H1 (cell line): ENCODE data around the gene TRIM29. TPM values are rescaled to one million over a fixed set of nuclear protein-coding genes. Genes with fewer than 3 reads are reported as not detected.
A peak's percentile ranks its signal among the peaks of the same experiment; 100 is the strongest.

ENCODE experiments used
- CTCF ChIA-PET: fragments of 300-600 bp; sonication (Branson Sonifier 250); formaldehyde crosslinking; loops from one replicate; lab custom pipeline; 2021; ENCODE audit not compliant: partially characterized antibody; lab: Charles Lee
- POLR2A ChIA-PET: fragments of 300-600 bp; sonication (Branson Sonifier 250); formaldehyde crosslinking; loops from one replicate; lab custom pipeline; 2021; ENCODE audit warnings: inconsistent platforms; ENCODE audit not compliant: partially characterized antibody; lab: Charles Lee
- DNase-seq, 2 experiments: peaks; one replicate each; pipeline versions ENCODE4 v3.0.0 to v3.0.0-alpha.2; 2010 to 2022; ENCODE audit warnings: low spot score in 2 of 2, low read depth in 1 of 2, mixed read lengths in 1 of 2
- FAIRE-seq: peaks from 2 replicates; lab custom pipeline; 2011; peaks lifted over from hg19 to GRCh38; lab: Jason Lieb, UNC
- H2AFZ ChIP-seq: 2 replicates; pipeline ENCODE4 v1.8.1; 2012; ENCODE audit warnings: low read length, inconsistent platforms
- H2AK5ac ChIP-seq: 2 replicates; pipeline ENCODE4 v1.6.1; 2013; ENCODE audit warnings: low read depth, low read length
- H2BK120ac ChIP-seq: replicated peaks from 2 replicates; pipeline ENCODE3; 2013; ENCODE audit warnings: low read depth, low read length, inconsistent platforms
- H2BK12ac ChIP-seq: 2 replicates; pipeline ENCODE4 v1.6.1; 2013; ENCODE audit warnings: low read depth, low read length
- H2BK15ac ChIP-seq: 2 replicates; pipeline ENCODE4 v1.6.1; 2013; ENCODE audit warnings: low read length
- H2BK20ac ChIP-seq: 2 replicates; pipeline ENCODE4 v1.6.1; 2013; ENCODE audit warnings: low read length
- H2BK5ac ChIP-seq: 2 replicates; pipeline ENCODE4 v1.6.1; 2013; ENCODE audit warnings: low read depth, low read length
- H3K14ac ChIP-seq: 2 replicates; pipeline ENCODE4 v1.6.1; 2013; ENCODE audit warnings: inconsistent platforms; ENCODE audit not compliant: insufficient read length
- H3K18ac ChIP-seq: 2 replicates; pipeline ENCODE4 v1.6.1; 2013; ENCODE audit warnings: low read length; ENCODE audit errors: extremely low read depth
- H3K23ac ChIP-seq: 2 replicates; pipeline ENCODE4 v1.6.1; 2013; ENCODE audit warnings: inconsistent platforms; ENCODE audit not compliant: insufficient read length
- H3K23me2 ChIP-seq: 2 replicates; pipeline ENCODE4 v1.6.1; 2013; ENCODE audit warnings: low read depth, low read length
- H3K27ac ChIP-seq: 2 replicates; pipeline ENCODE4 v1.6.1; 2011; ENCODE audit warnings: low read depth, low read length, inconsistent platforms
- H3K27me3 ChIP-seq, 4 experiments: replicated peaks in 1 of 4; 1 replicate in 1 of 4; 2 replicates in 3 of 4; pipeline versions ENCODE4 v1.6.1 to v1.8.1; 2011 to 2013; ENCODE audit warnings: low read length in 3 of 4, mild to moderate bottlenecking in 3 of 4, inconsistent platforms in 2 of 4, mixed read lengths in 2 of 4, moderate library complexity in 1 of 4; ENCODE audit not compliant: control insufficient read depth in 3 of 4, insufficient read depth in 3 of 4; ENCODE audit errors: extremely low read depth in 1 of 4
- H3K36me3 ChIP-seq, 4 experiments: 2 replicates each; pipeline versions ENCODE4 v1.6.1 to v1.8.1; 2011 to 2013; ENCODE audit warnings: mild to moderate bottlenecking in 4 of 4, low read length in 3 of 4, moderate library complexity in 2 of 4, control low read depth in 1 of 4, inconsistent platforms in 1 of 4; ENCODE audit not compliant: insufficient read depth in 4 of 4, control insufficient read depth in 2 of 4
- H3K4ac ChIP-seq: replicated peaks from 2 replicates; pipeline ENCODE3; 2013; ENCODE audit warnings: low read length, low read depth, mixed read lengths, inconsistent platforms; ENCODE audit not compliant: insufficient read length
- H3K4me1 ChIP-seq, 4 experiments: replicated peaks in 1 of 4; 1 replicate in 1 of 4; 2 replicates in 3 of 4; pipeline versions ENCODE4 v1.6.1 to v1.8.1; 2011 to 2013; ENCODE audit warnings: low read length in 3 of 4, inconsistent platforms in 2 of 4, mixed read lengths in 1 of 4; ENCODE audit not compliant: insufficient read depth in 4 of 4, control insufficient read depth in 3 of 4
- H3K4me2 ChIP-seq, 2 experiments: 2 replicates each; pipeline versions ENCODE4 v1.6.1 to v1.8.1; 2011 to 2013; ENCODE audit warnings: low read depth in 2 of 2, low read length in 2 of 2, control low read depth in 1 of 2, inconsistent platforms in 1 of 2, mild to moderate bottlenecking in 1 of 2; ENCODE audit not compliant: insufficient read depth in 1 of 2
- H3K4me3 ChIP-seq, 4 experiments: fragments of 200-600, 300-600 bp in 1 of 4; sonication (generic), shearing (Covaris generic), sonication (Bioruptor Twin) in 1 of 4; 2 replicates each; pipeline versions ENCODE4 v1.5.1 to v1.8.1; 2011 to 2016; ENCODE audit warnings: low read length in 4 of 4, low read depth in 3 of 4, control low read depth in 2 of 4, inconsistent platforms in 2 of 4, mild to moderate bottlenecking in 2 of 4, mixed read lengths in 1 of 4, moderate library complexity in 1 of 4; ENCODE audit not compliant: insufficient read depth in 2 of 4; ENCODE audit errors: extremely low read depth in 1 of 4
- H3K56ac ChIP-seq: replicated peaks from 2 replicates; pipeline ENCODE3; 2013; ENCODE audit warnings: low read depth, mild to moderate bottlenecking, mixed read lengths, low read length, inconsistent platforms; ENCODE audit not compliant: insufficient read length
- H3K79me1 ChIP-seq: 2 replicates; pipeline ENCODE4 v1.6.1; 2013; ENCODE audit warnings: low read depth, low read length, control low read depth
- H3K79me2 ChIP-seq, 2 experiments: 2 replicates each; pipeline versions ENCODE4 v1.6.1 to v1.8.1; 2012 to 2013; ENCODE audit warnings: low read length in 2 of 2, mild to moderate bottlenecking in 2 of 2, inconsistent platforms in 1 of 2; ENCODE audit not compliant: insufficient read depth in 2 of 2, control insufficient read depth in 1 of 2
- H3K9ac ChIP-seq, 4 experiments: replicated peaks in 1 of 4; 1 replicate in 1 of 4; 2 replicates in 3 of 4; pipeline versions ENCODE4 v1.6.1 to v1.8.1; 2011 to 2013; ENCODE audit warnings: low read depth in 3 of 4, low read length in 3 of 4, control low read depth in 2 of 4, mild to moderate bottlenecking in 2 of 4, moderate library complexity in 2 of 4, inconsistent platforms in 1 of 4; ENCODE audit errors: extremely low read depth in 1 of 4
- H3K9me3 ChIP-seq, 2 experiments: 2 replicates each; pipeline versions ENCODE4 v1.6.1 to v1.8.1; 2012 to 2013; ENCODE audit warnings: mild to moderate bottlenecking in 2 of 2, moderate library complexity in 2 of 2, control low read depth in 1 of 2, inconsistent platforms in 1 of 2, low read depth in 1 of 2, low read length in 1 of 2, mixed read lengths in 1 of 2; ENCODE audit not compliant: insufficient read depth in 2 of 2
- H4K20me1 ChIP-seq, 2 experiments: replicated peaks in 1 of 2; 2 replicates each; pipeline versions ENCODE3 to v1.8.1; 2011 to 2013; ENCODE audit warnings: inconsistent platforms in 2 of 2, low read length in 2 of 2, mild to moderate bottlenecking in 1 of 2; ENCODE audit not compliant: insufficient read depth in 2 of 2, control insufficient read depth in 1 of 2
- H4K5ac ChIP-seq: 2 replicates; pipeline ENCODE4 v1.6.1; 2013; ENCODE audit warnings: low read length, low read depth, mixed read lengths, inconsistent platforms; ENCODE audit not compliant: insufficient read length
- H4K8ac ChIP-seq: 2 replicates; pipeline ENCODE4 v1.8.0; 2013; ENCODE audit warnings: mild to moderate bottlenecking, moderate library complexity, low read length, inconsistent platforms; ENCODE audit not compliant: insufficient read depth; ENCODE audit errors: extremely low read depth
- H4K91ac ChIP-seq: replicated peaks from 2 replicates; pipeline ENCODE3; 2013; ENCODE audit warnings: low read length, mixed read lengths, inconsistent platforms; ENCODE audit not compliant: insufficient read length
- CBX8 ChIP-seq: fragments of 300-800, 300-1000 bp; sonication (generic); IDR thresholded peaks from 2 replicates; pipeline ENCODE4 v1.7.1; 2016; ENCODE audit warnings: low read depth, low read length, borderline replicate concordance
- EGR1 ChIP-seq: IDR thresholded peaks from 2 replicates; pipeline ENCODE4 v1.6.1; 2011; ENCODE audit warnings: low read depth, low read length, borderline replicate concordance
- EZH2 ChIP-seq: fragments of 200-600 bp; sonication (generic); IDR thresholded peaks from 2 replicates; pipeline ENCODE4 v1.7.1; 2012; ENCODE audit warnings: low read depth, mild to moderate bottlenecking, moderate library complexity, low read length, inconsistent platforms; ENCODE audit not compliant: severe bottlenecking
- KDM5A ChIP-seq: fragments of 200-600 bp; IDR thresholded peaks from 2 replicates; pipeline ENCODE4 v1.7.1; 2012; ENCODE audit warnings: mild to moderate bottlenecking, low read length, inconsistent platforms, mixed read lengths
- MAX ChIP-seq: IDR thresholded peaks from 2 replicates; pipeline ENCODE4 v1.6.1; 2012; ENCODE audit warnings: inconsistent platforms
- NANOG ChIP-seq: IDR thresholded peaks from 2 replicates; pipeline ENCODE4 v1.6.1; 2011; ENCODE audit warnings: low read length, low read depth, mild to moderate bottlenecking, inconsistent platforms; ENCODE audit not compliant: insufficient read depth, poor library complexity, severe bottlenecking
- PHF8 ChIP-seq: fragments of 200-600 bp; sonication (generic); conservative IDR thresholded peaks from 2 replicates; pipeline ENCODE4 v1.7.1; 2012; ENCODE audit warnings: low read depth, mild to moderate bottlenecking, inconsistent platforms, low read length, moderate library complexity
- POLR2A ChIP-seq, 2 experiments: IDR thresholded peaks; 1 replicate in 1 of 2; 2 replicates in 1 of 2; pipeline ENCODE4 v1.6.1; 2011; ENCODE audit warnings: low read depth in 2 of 2, low read length in 2 of 2, mild to moderate bottlenecking in 2 of 2; ENCODE audit errors: control extremely low read depth in 1 of 2
- RNF2 ChIP-seq: fragments of 200-900, 300-1000 bp; sonication (generic); IDR thresholded peaks from 2 replicates; pipeline ENCODE4 v1.7.1; 2016; ENCODE audit warnings: borderline replicate concordance, low read depth, mild to moderate bottlenecking, antibody characterized with exemption, low read length; ENCODE audit not compliant: poor library complexity, severe bottlenecking; ENCODE audit errors: missing control alignments
- SRF ChIP-seq: IDR thresholded peaks from 2 replicates; pipeline ENCODE4 v1.6.1; 2011; ENCODE audit warnings: mild to moderate bottlenecking, low read depth, low read length, moderate library complexity
- WGBS, 2 experiments: shearing (Covaris generic) in 1 of 2; methylation state at CpG; one replicate each; pipeline versions ENCODE4 v1.1.6 to v1.1.7; 2013 to 2015; ENCODE audit warnings: low lambda C conversion rate in 2 of 2, mixed read lengths in 2 of 2, inconsistent platforms in 1 of 2, low coverage in 1 of 2, missing lambda C conversion rate in 1 of 2; ENCODE audit not compliant: insufficient replicate concordance in 2 of 2, insufficient coverage in 1 of 2, insufficient read length in 1 of 2; ENCODE audit errors: extremely low coverage in 1 of 2, missing lambda C conversion rate in 1 of 2; 5-methylcytosine and 5-hydroxymethylcytosine counted together
- polyA plus RNA-seq, 7 experiments: library from polyadenylated mRNA; depleted of rRNA in 3 of 7; stranded (reverse) in 5 of 7; unstranded in 2 of 7; fragments of >200 nt in 5 of 7; fragments of 200-250 nt in 2 of 7; gene quantifications; 1 replicate in 5 of 7; 2 replicates in 1 of 7; 4 replicates in 1 of 7; pipeline versions ENCODE4 v1.2.1 to v1.2.3, GENCODE V29; 2011 to 2013; ENCODE audit warnings: missing spikeins in 2 of 7, mixed read lengths in 2 of 7
- total RNA-seq: library from RNA; stranded (reverse); fragmentation: NEBNext Ultra II Directional; extraction: Animal tissue kit (Norgen Biotek cat#: 25700); gene quantifications from 2 replicates; pipeline ENCODE4 v1.2.1, GENCODE V29; 2021
- TF ChIP-seq, protein P1 (sequence below): IDR thresholded peaks from 2 replicates; pipeline ENCODE4 v1.6.1; 2012; ENCODE audit warnings: inconsistent platforms
- TF ChIP-seq, protein P2 (sequence below): IDR thresholded peaks from 2 replicates; pipeline ENCODE4 v1.6.1; 2011; ENCODE audit warnings: low read depth, mild to moderate bottlenecking, low read length; ENCODE audit not compliant: insufficient read depth

TRIM29 gene
- total and polyA plus RNA-seq, 2 of the 8 experiments (the other 6 are each of a cell fraction or from before 2014, with no cell fraction given), result 0.17 to 0.43 TPM

DNA sequence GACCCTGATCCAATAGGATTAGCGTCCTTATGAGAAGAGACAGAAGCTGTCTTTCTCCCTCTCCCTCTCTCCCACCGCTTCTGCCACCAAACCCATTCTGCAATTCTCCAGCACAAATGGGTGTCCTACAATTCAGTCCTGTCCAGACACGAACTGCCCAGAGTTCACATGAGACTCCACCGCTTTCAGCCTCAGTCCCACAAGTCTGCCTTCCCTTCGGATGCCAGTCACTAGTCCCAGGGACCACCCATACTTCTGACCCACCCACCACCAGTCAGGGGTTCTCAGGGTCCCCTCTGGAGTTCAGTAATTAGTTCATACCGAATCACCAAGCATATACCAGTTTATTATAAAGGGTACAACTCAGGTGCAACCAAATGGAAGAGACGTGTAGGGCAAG lies 73.6 kb downstream of the TRIM29 start:
- H3K56ac ChIP-seq, result no peak overlapping the region
- H3K79me2 ChIP-seq, result no peaks in the 10 kb centered on the region
- no peaks in the 10 kb centered on the region for H3K36me3 ChIP-seq
- H4K91ac ChIP-seq, result no peak overlapping the region
- ChIA-PET POLR2A (no interaction called here), CTCF (interaction anchor here (0.5 to 5.0 kb wide), 6 partner anchors 9 to 58 kb away, joined by 3 to 38 read pairs (median 4); no protein-coding TSS in a partner anchor)
- H3K18ac ChIP-seq, result no peak overlapping the region
- H2BK20ac ChIP-seq, result no peak overlapping the region
- FAIRE-seq (no peak), DNase-seq (peak in 1 of 2 experiments; percentile 30)
- no peaks in the 10 kb centered on the region for H3K9me3 ChIP-seq
- no peak overlapping the region for H3K23ac ChIP-seq
- H3K23me2 ChIP-seq, result no peaks in the 10 kb centered on the region
- H3K4me2 ChIP-seq, result no peak overlapping the region
- H4K20me1 ChIP-seq, result no peaks in the 10 kb centered on the region
- H3K9ac ChIP-seq, result no peak overlapping the region
- H3K4me3 ChIP-seq, result no peak overlapping the region
- peak overlapping the region; percentile 55 for H2BK15ac ChIP-seq
- H3K79me1 ChIP-seq, result no peaks in the 10 kb centered on the region
- H2BK5ac ChIP-seq, result no peak overlapping the region
- H2BK120ac ChIP-seq, result no peak overlapping the region
- H3K14ac ChIP-seq, result no peak overlapping the region
- H2BK12ac ChIP-seq, result no peak overlapping the region
- H2AK5ac ChIP-seq, result no peak overlapping the region
- WGBS, 2 experiments, result 91% methylated on average over 7 of the region's 7 CpGs; no CpG with 5 or more reads in 1 of the 2 experiments
- H2AFZ ChIP-seq, result no peak overlapping the region
- H3K4me1 ChIP-seq, result peaks cover 0 to 12% (median 2%) of the 10 kb centered on the region in 4 experiments; a peak in 3 of 7 replicates
- no peak overlapping the region for H3K4ac ChIP-seq
- no peak overlapping the region for H3K27ac ChIP-seq
- H4K5ac ChIP-seq, result no peak overlapping the region
- H3K27me3 ChIP-seq, result 0 out of 7 replicates have a peak, but pooled peaks cover 0 to 2% (median 0%) of the 10 kb centered on the region in 4 experiments
- no peak overlapping the region for H4K8ac ChIP-seq
- TF ChIP-seq MAX (no peak), RNF2 (no peak), KDM5A (no peak), SRF (no peak), POLR2A (IDR thresholded peaks at IDR 0.05; ENCODE audit: control extremely low read depth in 1 of 2, low read depth in 2 of 2, low read length in 2 of 2) (no peak), CBX8 (no peak), PHF8 (no peak), EZH2 (no peak), NANOG (no peak), EGR1 (no peak)
- TF ChIP-seq, protein P1, sequence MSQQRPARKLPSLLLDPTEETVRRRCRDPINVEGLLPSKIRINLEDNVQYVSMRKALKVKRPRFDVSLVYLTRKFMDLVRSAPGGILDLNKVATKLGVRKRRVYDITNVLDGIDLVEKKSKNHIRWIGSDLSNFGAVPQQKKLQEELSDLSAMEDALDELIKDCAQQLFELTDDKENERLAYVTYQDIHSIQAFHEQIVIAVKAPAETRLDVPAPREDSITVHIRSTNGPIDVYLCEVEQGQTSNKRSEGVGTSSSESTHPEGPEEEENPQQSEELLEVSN, result no peak
- TF ChIP-seq, protein P2, sequence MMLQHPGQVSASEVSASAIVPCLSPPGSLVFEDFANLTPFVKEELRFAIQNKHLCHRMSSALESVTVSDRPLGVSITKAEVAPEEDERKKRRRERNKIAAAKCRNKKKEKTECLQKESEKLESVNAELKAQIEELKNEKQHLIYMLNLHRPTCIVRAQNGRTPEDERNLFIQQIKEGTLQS, result no peak
